GM23248 (cell line): Measurements from ENCODE around the gene HOXA9.

Experiments
- EZH2 ChIP-seq: fragments of 200-600 bp; sonication (generic); IDR thresholded peaks from 2 replicates; pipeline ENCODE4 v1.6.1; 2018; ENCODE audit warnings: antibody characterized with exemption, mild to moderate bottlenecking; ENCODE audit not compliant: insufficient read depth, poor library complexity, severe bottlenecking
- EZH2phosphoT487 ChIP-seq: fragments of 200-600 bp; sonication (generic); IDR thresholded peaks from 2 replicates; pipeline ENCODE4 v1.6.1; 2018; ENCODE audit warnings: antibody characterized with exemption, moderate library complexity, mild to moderate bottlenecking, low read depth; ENCODE audit not compliant: insufficient read depth

- TF ChIP-seq EZH2, result no peak
- TF ChIP-seq EZH2phosphoT487, result no peak
These were observed 1.5 kb upstream of the HOXA9 start for GRCh38 chr7:27166531-27167505.
